ENCODE data around the gene RTL5. TPM values are rescaled to one million over a fixed set of nuclear protein-coding genes. Genes with fewer than 3 reads are reported as not detected.

RTL5 gene
- total RNA-seq, 8 experiments from 2014 or later, result 1.6 to 18.0 (median 11.1) TPM

DNA sequence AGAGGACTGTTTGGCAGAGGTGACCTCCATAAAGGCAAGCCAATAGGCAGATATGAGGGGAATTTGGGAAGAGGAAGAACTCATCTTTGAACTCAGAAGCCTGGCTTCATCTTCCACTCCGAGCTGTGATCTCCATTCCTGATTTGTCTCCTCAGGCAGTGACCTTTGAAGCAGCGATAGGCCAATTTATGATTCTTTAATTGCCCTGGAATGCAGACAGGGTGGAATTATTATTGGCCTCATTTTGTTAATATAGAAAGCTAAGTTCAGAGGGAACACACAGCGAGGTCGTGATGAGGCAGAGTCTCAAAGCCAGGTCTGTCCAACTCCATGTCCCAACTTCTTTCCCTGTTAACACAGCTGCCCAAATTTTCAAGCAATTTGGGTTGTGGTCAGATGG, 16.9 kb downstream of the RTL5 start:
- peaks cover 23 to 30% of the 10 kb centered on the region in 2 donors for H3K4me1 ChIP-seq (replicated peaks in 1 of 2)
- no peak overlapping the region for H3K4me3 ChIP-seq
- 35 to 100% methylated on average over 2 of the region's 4 CpGs; no CpG with 5 or more reads in 8 of the 10 experiments for WGBS, 10 experiments
- no peak for ATAC-seq (replicated peaks in 6 of 8)
- no peak overlapping the region for H3K27ac ChIP-seq
- in situ Hi-C loops (cut with MboI; ENCODE audit: low pct_unique_long_range_greater_than_20kb in 2 of 9, low sequenced_read_pairs in 9 of 9, unreplicated experiment in 9 of 9), result no loop called here

DNA sequence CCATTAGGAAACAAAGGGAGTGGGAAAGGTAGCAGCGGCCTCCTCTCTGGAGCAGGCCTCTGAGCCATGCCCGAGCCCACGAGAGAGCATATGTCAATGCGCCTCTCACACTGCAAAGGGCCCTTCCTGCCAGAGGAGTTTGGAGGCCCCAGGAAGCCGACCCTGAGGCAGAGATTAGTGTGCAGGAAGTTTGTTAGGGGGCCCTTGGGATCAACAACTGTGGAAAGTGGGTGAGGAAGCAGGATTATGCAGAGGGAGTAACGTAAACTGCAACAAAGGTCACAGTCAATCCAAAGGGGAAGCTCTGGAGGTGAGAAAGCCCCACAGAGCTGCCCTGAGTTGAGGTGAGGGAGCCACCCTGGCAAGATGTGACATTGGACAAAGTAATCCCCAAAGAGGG, 17.4 kb downstream of the RTL5 start:
- Histone ChIP-seq H3K4me3 (no peak overlapping the region), H3K4me1 (replicated peaks in 1 of 2) (peaks cover 23 to 30% of the 10 kb centered on the region in 2 donors), H3K27ac (no peak overlapping the region)
- no peak for ATAC-seq (replicated peaks in 6 of 8)
- 40 to 100% (median 60%) methylated on average over 1 to 5 of the region's 6 CpGs; no CpG with 5 or more reads in 6 of the 10 experiments for WGBS, 10 experiments
- in situ Hi-C loops (cut with MboI; ENCODE audit: low pct_unique_long_range_greater_than_20kb in 2 of 9, low sequenced_read_pairs in 9 of 9, unreplicated experiment in 9 of 9), result no loop called here

DNA sequence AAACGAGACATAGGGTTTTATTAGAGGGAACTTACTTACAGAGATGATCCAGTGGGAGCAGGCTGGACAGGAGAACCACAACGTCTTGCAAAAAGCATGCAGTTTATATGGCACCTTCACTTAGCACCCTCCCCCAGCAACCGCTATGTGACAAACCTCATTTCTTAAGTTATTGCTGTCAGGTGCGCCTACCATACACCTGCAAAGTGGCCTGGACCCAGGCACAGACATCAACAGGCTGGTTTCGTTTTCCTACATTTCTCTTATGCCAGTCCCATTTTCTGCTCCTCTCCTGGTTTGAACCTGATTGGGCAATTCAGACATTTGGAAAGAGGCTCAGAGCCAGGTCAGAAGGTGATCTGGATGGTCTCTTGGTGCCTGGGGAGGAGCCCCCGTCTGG, 18.3 kb downstream of the RTL5 start:
- 21 to 80% (median 50%) methylated on average over 1 to 4 of the region's 6 CpGs; no CpG with 5 or more reads in 7 of the 10 experiments for WGBS, 10 experiments
- no peak overlapping the region for H3K4me3 ChIP-seq
- in situ Hi-C loops (cut with MboI; ENCODE audit: low pct_unique_long_range_greater_than_20kb in 2 of 9, low sequenced_read_pairs in 9 of 9, unreplicated experiment in 9 of 9), result no loop called here
- ATAC-seq (replicated peaks in 6 of 8), result no peak
- peaks cover 23 to 30% of the 10 kb centered on the region in 2 donors for H3K4me1 ChIP-seq (replicated peaks in 1 of 2)
- no peak overlapping the region for H3K27ac ChIP-seq

DNA sequence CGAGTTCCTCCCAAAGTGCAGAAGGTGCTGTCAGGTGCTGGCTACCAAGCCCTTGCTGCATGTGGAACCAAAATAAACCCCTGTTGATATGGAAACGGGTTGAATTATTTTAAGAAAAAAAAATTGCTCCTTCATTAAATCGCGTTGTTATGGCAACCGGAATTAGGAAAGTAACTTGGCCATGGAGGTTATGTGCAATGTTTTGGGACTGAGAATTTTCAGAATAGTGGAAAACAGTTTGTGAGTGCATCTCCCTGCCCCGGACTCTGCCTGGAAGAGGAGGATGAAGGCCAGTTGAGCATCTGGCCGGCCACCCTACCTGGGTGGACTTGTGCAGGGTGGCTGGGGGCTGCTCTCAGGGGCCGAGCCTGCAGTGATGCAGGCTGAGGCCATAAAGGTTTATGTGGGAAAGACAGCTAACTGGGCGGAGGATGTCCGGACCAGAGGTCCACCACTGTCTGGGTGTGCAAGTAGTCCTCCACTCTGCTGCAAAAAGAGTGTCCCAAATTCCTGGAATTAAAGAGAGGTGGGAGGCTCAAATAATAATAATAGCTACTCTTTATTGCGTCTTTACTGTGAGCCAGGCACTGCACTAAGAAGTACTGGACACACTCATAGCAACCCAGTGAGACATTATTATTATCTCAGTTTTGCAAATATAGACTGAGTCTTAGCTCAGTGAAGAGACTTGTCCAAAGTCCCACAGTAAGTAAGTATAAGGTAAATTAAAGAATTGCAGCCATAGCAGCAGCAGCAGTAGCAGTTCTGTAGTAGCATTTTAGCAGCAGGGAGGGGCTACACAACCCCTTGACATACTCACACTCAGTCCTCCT, 20.6 kb downstream of the RTL5 start:
- in situ Hi-C loops (cut with MboI; ENCODE audit: low pct_unique_long_range_greater_than_20kb in 2 of 9, low sequenced_read_pairs in 9 of 9, unreplicated experiment in 9 of 9), result no loop called here
- Histone ChIP-seq H3K4me3 (no peak overlapping the region), H3K27ac (no peak overlapping the region), H3K4me1 (replicated peaks in 1 of 2) (peaks cover 22 to 26% of the 10 kb centered on the region in 2 donors)
- 0 to 100% (median 55%) methylated on average over 1 to 9 of the region's 11 CpGs; no CpG with 5 or more reads in 5 of the 10 experiments for WGBS, 10 experiments
- ATAC-seq (replicated peaks in 6 of 8), result no peak

DNA sequence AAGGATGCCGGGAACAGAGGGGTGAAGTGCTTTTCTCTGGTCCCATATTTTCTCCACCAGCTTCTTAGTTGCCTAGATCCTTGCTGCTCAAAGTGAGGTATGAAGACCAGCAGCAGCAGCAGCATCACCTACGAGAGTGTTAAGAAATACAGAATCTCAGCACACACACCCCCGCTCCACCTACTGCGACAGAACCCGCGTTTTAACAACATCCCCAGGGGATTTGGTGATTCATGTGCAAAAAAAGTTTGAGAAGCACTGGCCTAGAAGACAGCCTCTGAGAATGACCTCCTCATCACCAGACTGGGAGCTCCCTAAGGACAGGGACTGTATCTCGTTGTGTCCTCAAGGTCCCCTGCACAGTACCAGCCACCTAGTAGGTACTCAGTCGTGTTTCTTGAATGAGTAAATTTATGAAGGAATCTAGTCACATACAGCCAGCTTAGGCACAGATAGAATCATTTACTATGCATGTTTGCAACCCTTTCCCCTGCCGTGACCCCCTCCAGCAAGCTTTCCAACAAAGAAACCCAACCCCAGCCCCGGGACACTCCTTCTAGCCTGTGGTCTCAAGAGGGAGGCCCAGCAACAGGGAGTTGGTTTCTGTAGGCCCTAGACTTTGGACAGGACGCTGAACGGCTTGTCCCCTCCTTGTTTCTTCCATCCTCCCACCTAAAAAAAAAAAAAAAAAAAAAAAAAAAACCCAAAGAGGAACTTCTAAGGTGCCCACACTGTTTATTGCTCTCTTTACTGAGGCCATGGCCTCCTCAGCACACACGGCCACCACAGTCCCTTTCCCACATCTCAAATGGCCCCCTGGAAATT, 21.5 kb downstream of the RTL5 start:
- in situ Hi-C loops (cut with MboI; ENCODE audit: low pct_unique_long_range_greater_than_20kb in 2 of 9, low sequenced_read_pairs in 9 of 9, unreplicated experiment in 9 of 9), result no loop called here
- Histone ChIP-seq H3K27ac (no peak overlapping the region), H3K4me1 (replicated peaks in 1 of 2) (peaks cover 14 to 18% of the 10 kb centered on the region in 2 donors), H3K4me3 (no peak overlapping the region)
- ATAC-seq (replicated peaks in 6 of 8), result no peak
- 53 to 100% (median 63%) methylated on average over 1 to 7 of the region's 13 CpGs; no CpG with 5 or more reads in 7 of the 10 experiments for WGBS, 10 experiments

DNA sequence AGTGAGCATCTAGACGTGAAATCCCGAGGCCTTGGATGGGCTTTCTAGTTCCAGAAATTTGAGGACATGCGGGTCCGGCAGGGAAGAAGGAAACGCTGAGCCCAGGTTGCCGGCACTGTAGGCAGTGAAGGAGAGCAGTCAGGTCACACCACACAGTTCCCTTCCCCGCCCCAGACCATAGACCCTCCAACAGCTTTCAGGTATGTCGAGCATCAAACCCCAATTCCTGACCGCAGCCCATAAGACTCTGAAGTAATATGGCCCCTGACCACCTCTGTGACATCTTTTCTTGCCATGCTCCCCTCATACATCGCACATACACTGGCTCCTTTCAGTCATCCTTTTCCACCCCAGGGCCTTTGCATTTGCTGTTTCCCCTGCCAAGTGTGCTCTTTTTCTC, 23.0 kb downstream of the RTL5 start:
- in situ Hi-C loops (cut with MboI; ENCODE audit: low pct_unique_long_range_greater_than_20kb in 2 of 9, low sequenced_read_pairs in 9 of 9, unreplicated experiment in 9 of 9), result no loop called here
- peaks cover 2 to 3% of the 10 kb centered on the region in 2 donors for H3K4me1 ChIP-seq (replicated peaks in 1 of 2)
- ATAC-seq (replicated peaks in 6 of 8), result no peak
- WGBS, 10 experiments, result 30 to 88% methylated on average over 3 to 4 of the region's 10 CpGs; no CpG with 5 or more reads in 8 of the 10 experiments
- no peak overlapping the region for H3K4me3 ChIP-seq
- H3K27ac ChIP-seq, result no peak overlapping the region

DNA sequence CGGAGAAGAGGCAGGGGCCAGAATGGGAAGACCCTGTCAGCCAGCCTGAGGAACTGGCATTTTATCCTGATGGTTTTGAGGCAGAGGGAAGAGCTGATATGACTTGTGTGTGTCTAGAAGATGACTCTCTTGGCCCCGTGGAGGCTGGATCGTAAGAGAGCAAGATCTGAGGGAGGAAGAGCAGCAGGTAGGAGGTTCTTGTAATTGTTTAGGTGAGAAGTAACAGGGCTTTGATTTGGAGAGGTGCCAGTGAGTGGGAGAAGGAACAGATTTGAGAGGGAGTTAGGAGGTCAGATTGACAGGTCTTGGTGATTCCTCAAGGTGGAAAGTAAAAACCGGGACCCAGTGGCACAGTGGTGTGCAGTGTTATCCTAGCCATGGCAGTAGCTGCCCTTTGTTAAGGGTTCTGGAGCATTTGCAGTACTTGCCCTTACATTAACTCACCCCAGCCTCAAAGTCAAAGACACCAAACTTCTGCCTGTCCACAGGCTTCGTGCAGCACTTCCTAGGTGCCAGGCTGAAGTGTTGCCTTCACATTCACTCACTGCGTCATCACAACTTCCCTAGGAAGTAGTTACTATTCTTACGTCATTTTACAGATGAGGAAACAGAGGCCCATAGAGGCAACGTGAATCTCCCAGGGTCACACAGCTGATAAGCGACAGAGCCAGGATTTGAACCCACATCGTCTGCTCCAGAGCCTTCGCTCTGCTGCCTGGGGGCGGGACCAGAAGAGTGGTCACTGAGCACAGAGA, 23.7 kb downstream of the RTL5 start:
- in situ Hi-C loops (cut with MboI; ENCODE audit: low pct_unique_long_range_greater_than_20kb in 2 of 9, low sequenced_read_pairs in 9 of 9, unreplicated experiment in 9 of 9), result no loop called here
- Histone ChIP-seq H3K27ac (no peak overlapping the region), H3K4me3 (no peak overlapping the region), H3K4me1 (replicated peaks in 1 of 2) (peaks cover 0 to 3% of the 10 kb centered on the region in 2 donors)
- 48 to 96% (median 87%) methylated on average over 1 to 7 of the region's 12 CpGs; no CpG with 5 or more reads in 6 of the 10 experiments for WGBS, 10 experiments
- ATAC-seq (replicated peaks in 6 of 8), result no peak

DNA sequence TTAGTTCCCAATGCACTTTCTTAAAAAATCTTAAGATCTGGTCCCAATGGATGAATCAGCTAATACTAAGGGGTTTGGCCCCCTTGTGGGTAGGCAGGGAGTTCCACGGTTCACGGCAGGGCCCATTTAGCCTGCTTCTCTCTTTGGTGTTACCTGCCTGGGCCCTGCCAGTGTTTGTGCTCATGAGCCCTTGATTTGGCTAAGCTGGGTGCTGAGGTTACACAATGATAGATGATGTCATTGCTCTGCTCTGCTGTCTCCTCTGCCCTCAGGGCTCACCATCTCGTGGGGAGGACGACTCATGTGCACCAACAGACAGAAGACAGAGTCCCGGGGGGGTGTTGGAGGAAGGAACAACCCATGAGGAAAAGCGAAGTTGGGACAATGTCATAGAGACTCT, 24.4 kb downstream of the RTL5 start:
- no peak overlapping the region for H3K4me3 ChIP-seq
- H3K4me1 ChIP-seq (replicated peaks in 1 of 2), result peaks cover 0 to 3% of the 10 kb centered on the region in 2 donors
- in situ Hi-C loops (cut with MboI; ENCODE audit: low pct_unique_long_range_greater_than_20kb in 2 of 9, low sequenced_read_pairs in 9 of 9, unreplicated experiment in 9 of 9), result no loop called here
- no peak overlapping the region for H3K27ac ChIP-seq
- ATAC-seq (replicated peaks in 6 of 8), result no peak
- 0 to 100% (median 40%) methylated on average over 1 to 3 of the region's 6 CpGs; no CpG with 5 or more reads in 7 of the 10 experiments for WGBS, 10 experiments

DNA sequence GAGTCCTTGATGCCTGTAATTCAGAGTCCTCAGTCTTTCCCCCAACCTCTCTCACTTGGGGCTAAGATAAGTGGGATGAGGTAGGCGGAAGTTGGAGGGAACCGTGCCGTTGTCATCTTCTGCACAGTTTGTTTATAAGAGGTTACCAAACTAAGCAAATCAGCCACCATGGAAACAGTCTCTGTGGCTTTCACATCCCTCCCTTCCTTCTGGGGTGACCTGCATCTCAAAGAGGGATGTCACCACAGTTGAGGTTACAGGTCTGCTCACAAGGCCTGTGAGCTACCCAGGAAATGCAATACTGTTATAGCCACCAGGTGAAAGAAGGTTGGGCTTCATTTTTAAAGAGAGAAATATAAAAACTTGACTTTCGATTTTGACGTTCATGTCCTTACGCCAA, 26.3 kb downstream of the RTL5 start:
- no peak for ATAC-seq (replicated peaks in 6 of 8)
- in situ Hi-C loops (cut with MboI; ENCODE audit: low pct_unique_long_range_greater_than_20kb in 2 of 9, low sequenced_read_pairs in 9 of 9, unreplicated experiment in 9 of 9), result no loop called here
- peaks cover 0 to 3% of the 10 kb centered on the region in 2 donors for H3K4me1 ChIP-seq (replicated peaks in 1 of 2)
- no peak overlapping the region for H3K4me3 ChIP-seq
- H3K27ac ChIP-seq, result no peak overlapping the region
- 58 to 100% (median 80%) methylated on average over 2 to 3 of the region's 6 CpGs; no CpG with 5 or more reads in 7 of the 10 experiments for WGBS, 10 experiments

DNA sequence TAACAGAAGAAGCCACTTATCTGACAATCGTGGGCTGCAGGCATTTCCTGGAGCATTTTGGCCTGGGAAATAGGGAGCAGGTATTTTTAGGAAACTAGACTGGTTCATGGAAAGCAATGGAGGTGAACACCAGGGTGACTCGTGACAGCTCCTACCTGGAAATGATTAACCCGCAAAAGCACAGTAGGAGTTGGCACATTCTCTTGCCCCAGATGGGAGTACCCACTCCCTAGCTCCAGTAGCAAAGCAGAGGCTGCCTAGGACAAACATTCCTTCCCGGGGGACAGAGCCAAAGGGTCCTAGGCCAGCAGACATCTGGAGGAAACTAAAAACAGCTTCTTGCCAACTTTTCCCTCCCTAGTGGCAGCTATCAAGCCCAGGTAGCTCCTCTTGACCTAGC, 29.0 kb downstream of the RTL5 start:
- in situ Hi-C loops (cut with MboI; ENCODE audit: low pct_unique_long_range_greater_than_20kb in 2 of 9, low sequenced_read_pairs in 9 of 9, unreplicated experiment in 9 of 9), result no loop called here
- no peak overlapping the region for H3K27ac ChIP-seq
- WGBS, 10 experiments, result 47 to 80% methylated on average over 1 to 3 of the region's 4 CpGs; no CpG with 5 or more reads in 8 of the 10 experiments
- H3K4me1 ChIP-seq (replicated peaks in 1 of 2), result no peaks in the 10 kb centered on the region
- no peak overlapping the region for H3K4me3 ChIP-seq
- ATAC-seq (replicated peaks in 6 of 8), result no peak

DNA sequence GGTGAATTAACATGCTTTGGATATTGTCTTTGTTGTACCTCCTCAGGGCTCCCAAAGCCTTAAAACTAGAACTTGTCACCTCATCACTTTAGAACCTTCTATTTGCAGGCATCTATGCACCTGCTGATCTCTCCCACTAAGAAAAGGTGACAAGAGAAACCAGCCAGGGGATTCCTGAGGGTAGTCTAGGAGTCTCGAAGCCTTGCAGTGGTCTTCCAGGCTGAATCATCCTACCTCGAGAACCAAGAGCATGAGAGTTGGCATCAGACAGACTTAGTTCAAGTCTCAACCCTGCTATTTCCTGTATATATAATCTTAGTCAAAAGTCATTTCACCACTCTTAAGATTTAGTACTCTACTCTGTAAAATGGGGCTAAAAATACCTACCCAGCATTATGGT, 29.6 kb downstream of the RTL5 start:
- Histone ChIP-seq H3K4me3 (no peak overlapping the region), H3K4me1 (replicated peaks in 1 of 2) (no peaks in the 10 kb centered on the region), H3K27ac (no peak overlapping the region)
- in situ Hi-C loops (cut with MboI; ENCODE audit: low pct_unique_long_range_greater_than_20kb in 2 of 9, low sequenced_read_pairs in 9 of 9, unreplicated experiment in 9 of 9), result no loop called here
- WGBS, 10 experiments, result 0 to 64% (median 40%) methylated on average over 1 to 2 of the region's 2 CpGs; no CpG with 5 or more reads in 7 of the 10 experiments
- no peak for ATAC-seq (replicated peaks in 6 of 8)

DNA sequence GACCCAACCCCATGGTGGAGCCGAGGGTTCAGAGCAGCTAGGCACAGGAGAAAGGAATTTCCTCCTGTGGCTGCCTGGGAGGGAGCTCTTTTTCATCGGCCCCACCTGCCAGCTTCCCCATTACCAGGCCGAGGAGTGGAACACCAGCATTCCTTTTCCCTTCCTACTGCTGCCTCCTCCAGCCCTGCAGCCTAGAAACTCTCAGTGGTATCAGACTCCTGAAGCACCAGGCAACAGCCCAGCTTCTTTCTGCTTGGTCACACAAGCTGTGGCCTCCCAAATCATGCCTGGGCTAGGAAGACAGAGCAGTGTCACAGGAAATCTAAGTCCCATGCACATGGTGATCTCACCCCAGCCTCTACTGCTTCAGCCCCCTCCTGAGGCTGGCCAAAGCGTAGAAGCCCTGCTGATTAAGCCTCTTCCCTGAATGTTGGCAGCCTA, 30.1 kb downstream of the RTL5 start:
- peak in 5 of 8 experiments; percentile 26 to 83 (median 53) for ATAC-seq (replicated peaks in 6 of 8)
- H3K4me3 ChIP-seq, result no peak overlapping the region
- WGBS, 10 experiments, result 30 to 83% methylated on average over 1 to 2 of the region's 4 CpGs; no CpG with 5 or more reads in 8 of the 10 experiments
- in situ Hi-C loops (cut with MboI; ENCODE audit: low pct_unique_long_range_greater_than_20kb in 2 of 9, low sequenced_read_pairs in 9 of 9, unreplicated experiment in 9 of 9), result no loop called here
- no peaks in the 10 kb centered on the region for H3K4me1 ChIP-seq (replicated peaks in 1 of 2)
- no peak overlapping the region for H3K27ac ChIP-seq

Measured in motor neuron (in vitro differentiated cells).